OCI-LY1 (cell line): ENCODE results near the gene ROR1.

Experiments used
- EZH2 ChIP-seq: fragments of 200-600 bp; sonication (generic), shearing (Covaris generic); IDR thresholded peaks from 2 replicates; pipeline ENCODE4 v1.8.0; 2017; ENCODE audit warnings: borderline replicate concordance, mixed run types, mild to moderate bottlenecking, antibody characterized with exemption, low read length, moderate library complexity, mixed read lengths
- TF ChIP-seq, protein P1 (sequence below): fragments of 200-600 bp; sonication (generic), shearing (Covaris generic); IDR thresholded peaks from 2 replicates; pipeline ENCODE4 v1.5.1; 2017; ENCODE audit warnings: mild to moderate bottlenecking, antibody characterized with exemption, low read length, moderate library complexity, mixed read lengths

DNA sequence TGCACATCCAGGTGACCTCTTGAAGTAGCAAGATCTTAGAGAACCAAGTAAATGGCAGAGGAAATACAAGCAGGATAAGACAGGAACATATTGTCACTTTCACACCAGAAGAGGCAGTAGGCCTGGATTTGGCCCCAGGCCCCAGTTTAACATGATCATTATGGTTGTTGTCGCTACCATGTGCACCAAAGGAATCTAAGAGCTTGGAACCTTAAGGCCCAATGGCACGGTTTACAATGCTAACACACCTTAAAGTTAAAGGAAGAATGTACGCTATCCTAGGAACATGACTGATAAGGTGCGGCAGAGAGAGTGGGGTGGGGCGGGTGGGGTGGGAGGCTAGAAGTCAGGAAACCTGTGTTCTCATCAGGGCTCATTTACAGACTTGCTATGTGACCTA lies 147.5 kb downstream of the ROR1 start:
- TF ChIP-seq, protein P1, sequence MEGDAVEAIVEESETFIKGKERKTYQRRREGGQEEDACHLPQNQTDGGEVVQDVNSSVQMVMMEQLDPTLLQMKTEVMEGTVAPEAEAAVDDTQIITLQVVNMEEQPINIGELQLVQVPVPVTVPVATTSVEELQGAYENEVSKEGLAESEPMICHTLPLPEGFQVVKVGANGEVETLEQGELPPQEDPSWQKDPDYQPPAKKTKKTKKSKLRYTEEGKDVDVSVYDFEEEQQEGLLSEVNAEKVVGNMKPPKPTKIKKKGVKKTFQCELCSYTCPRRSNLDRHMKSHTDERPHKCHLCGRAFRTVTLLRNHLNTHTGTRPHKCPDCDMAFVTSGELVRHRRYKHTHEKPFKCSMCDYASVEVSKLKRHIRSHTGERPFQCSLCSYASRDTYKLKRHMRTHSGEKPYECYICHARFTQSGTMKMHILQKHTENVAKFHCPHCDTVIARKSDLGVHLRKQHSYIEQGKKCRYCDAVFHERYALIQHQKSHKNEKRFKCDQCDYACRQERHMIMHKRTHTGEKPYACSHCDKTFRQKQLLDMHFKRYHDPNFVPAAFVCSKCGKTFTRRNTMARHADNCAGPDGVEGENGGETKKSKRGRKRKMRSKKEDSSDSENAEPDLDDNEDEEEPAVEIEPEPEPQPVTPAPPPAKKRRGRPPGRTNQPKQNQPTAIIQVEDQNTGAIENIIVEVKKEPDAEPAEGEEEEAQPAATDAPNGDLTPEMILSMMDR, result no peak
- TF ChIP-seq EZH2, result no peak
